ENCODE measurements around the gene ZNF280D. TPM values are rescaled to one million over a fixed set of nuclear protein-coding genes. Genes with fewer than 3 reads are reported as not detected.

The ZNF280D gene
- total and polyA plus RNA-seq, 2 of the 13 experiments (the other 11 are each of a cell fraction or from before 2014, with no cell fraction given), result 7.1 to 11.9 TPM

- Histone ChIP-seq H2AFZ (ENCODE audit: low read length) (no peak overlapping the region), H3K79me2 (ENCODE audit: insufficient read depth, low read length) (no peaks in the 10 kb centered on the region), H3K27me3 (ENCODE audit: control insufficient read depth in 1 of 2, insufficient read depth in 2 of 2, low read length in 2 of 2) (no peaks in the 10 kb centered on the region), H3K9ac (ENCODE audit: insufficient read depth, low read depth, low read length) (no peak overlapping the region), H3K9me3 (ENCODE audit: low read length) (no peaks in the 10 kb centered on the region), H4K20me1 (ENCODE audit: insufficient read depth, low read length) (no peaks in the 10 kb centered on the region), H3K36me3 (replicated peaks in 1 of 2; ENCODE audit: control insufficient read depth in 1 of 2, insufficient read depth in 2 of 2, low read length in 2 of 2) (0 out of 5 replicates have a peak, but pooled peaks cover 0 to 4% of the 10 kb centered on the region in 2 experiments), H3K27ac (ENCODE audit: extremely low read length, insufficient read depth, low read length) (no peak overlapping the region), H3K4me1 (ENCODE audit: insufficient read depth, low read length) (no peaks in the 10 kb centered on the region), H3K4me3 (replicated peaks in 1 of 3; ENCODE audit: insufficient read depth in 1 of 3, low read depth in 2 of 3, low read length in 3 of 3) (no peak overlapping the region), H3K4me2 (ENCODE audit: low read depth, low read length) (no peak overlapping the region)
- intact Hi-C loops (cut with micrococcal nuclease; ENCODE audit: unreplicated experiment) (no loop called here), in situ Hi-C loops (cut with HindIII; ENCODE audit: extremely low pct_ligation_motif_present, low pct_unique_long_range_greater_than_20kb) (no loop called here)
- ATAC-seq, result no peak
- no TSS peak for BruUV-seq (replicated peaks)
- TF ChIP-seq HNRNPLL (IDR thresholded peaks at IDR 0.05; ENCODE audit: low read depth, low read length, poor library complexity, severe bottlenecking) (no peak), ZBED4 (CRISPR knock-in tag; IDR thresholded peaks at IDR 0.05; ENCODE audit: borderline replicate concordance) (no peak), NR2C2 (CRISPR knock-in tag; IDR thresholded peaks at IDR 0.05; ENCODE audit: borderline replicate concordance) (no peak), CC2D1A (CRISPR knock-in tag; IDR thresholded peaks at IDR 0.05) (no peak), NR2F6 (IDR thresholded peaks at IDR 0.05) (no peak), NR2F6 (CRISPR knock-in tag; IDR thresholded peaks at IDR 0.05) (no peak), ZHX1 (CRISPR knock-in tag; IDR thresholded peaks at IDR 0.05; ENCODE audit: low read depth) (no peak), ZNF251 (CRISPR knock-in tag; IDR thresholded peaks at IDR 0.05) (no peak), ZNF883 (CRISPR knock-in tag; IDR thresholded peaks at IDR 0.05; ENCODE audit: not compliant biosample characterization) (no peak), ONECUT2 (CRISPR knock-in tag; IDR thresholded peaks at IDR 0.05) (no peak), ZNF264 (CRISPR knock-in tag; IDR thresholded peaks at IDR 0.05) (no peak), MLLT10 (CRISPR knock-in tag; IDR thresholded peaks at IDR 0.05) (no peak), KDM5A (IDR thresholded peaks at IDR 0.05; ENCODE audit: borderline replicate concordance, low read length) (no peak), ZNF382 (CRISPR knock-in tag; IDR thresholded peaks at IDR 0.05; ENCODE audit: borderline replicate concordance) (no peak), ATF5 (CRISPR knock-in tag; IDR thresholded peaks at IDR 0.05; ENCODE audit: low read depth) (no peak)
- POLR2A ChIA-PET, result interaction anchor here (0.9 kb wide), 1 partner anchor 72 kb away, joined by 3 read pairs; the partner anchor contains the start of gene ZNF280D
- CTCF ChIA-PET (ENCODE audit: low intra/inter-chr PET ratio, low total read pairs), result no interaction called here
- no peak for DNase-seq (ENCODE audit: low spot score)
- no peak for FAIRE-seq
Measured at GRCh38 chr15:56660943-56661342, 72.4 kb downstream of the ZNF280D start.
